ENCODE measurements around the gene ZSCAN30.
A peak's percentile ranks its signal among the peaks of the same experiment; 100 is the strongest.
"Not testable (repeated sequence)": the region's sequence is repeated elsewhere in the genome, so short reads cannot be mapped to it uniquely, and the experiment has no call there.

Gene ZSCAN30

GRCh38 chr18:35241448-35241804, 48.6 kb downstream of the ZSCAN30 start:
- H3K27me3 ChIP-seq (replicated peaks; ENCODE audit: control insufficient read depth, insufficient read depth, low read length, poor library complexity, severe bottlenecking) = no peaks in the 10 kb centered on the region
- H3K4me3 ChIP-seq (ENCODE audit: insufficient read depth, low read depth, low read length, poor library complexity, severe bottlenecking) = peak overlapping the region; percentile 86
- no peaks in the 10 kb centered on the region for H3K9me3 ChIP-seq (ENCODE audit: control insufficient read depth, low read length)
- DNase-seq = no peak
- peak overlapping the region; percentile 94 for H3K27ac ChIP-seq (ENCODE audit: insufficient read depth, low read length, poor library complexity, severe bottlenecking)
- H3K4me1 ChIP-seq (ENCODE audit: control insufficient read depth, insufficient read depth, low read length, poor library complexity, severe bottlenecking) = no peaks in the 10 kb centered on the region
- H3K36me3 ChIP-seq (ENCODE audit: control insufficient read depth, insufficient read depth, low read length) = peaks cover 35% of the 10 kb centered on the region

- H3K27me3 ChIP-seq (replicated peaks; ENCODE audit: control insufficient read depth, insufficient read depth, low read length, poor library complexity, severe bottlenecking) = no peaks in the 10 kb centered on the region
- peak within 1 kb of the TSS; percentile 86 for H3K4me3 ChIP-seq (ENCODE audit: insufficient read depth, low read depth, low read length, poor library complexity, severe bottlenecking)
- peaks cover 29% of the 10 kb centered on the region for H3K36me3 ChIP-seq (ENCODE audit: control insufficient read depth, insufficient read depth, low read length)
- H3K4me1 ChIP-seq (ENCODE audit: control insufficient read depth, insufficient read depth, low read length, poor library complexity, severe bottlenecking) = no peaks in the 10 kb centered on the region
- peak; percentile 89 to 93 (median 90) for DNase-seq
- H3K9me3 ChIP-seq (ENCODE audit: control insufficient read depth, low read length) = no peaks in the 10 kb centered on the region
- H3K27ac ChIP-seq (ENCODE audit: insufficient read depth, low read length, poor library complexity, severe bottlenecking) = peak within 1 kb of the TSS; percentile 94
Observed at GRCh38 chr18:35240664-35241447, 49.2 kb downstream of the ZSCAN30 start, which contains the start of gene ZNF397. Gene ZNF397, plus strand, starts transcription at chr18:35241034. Its CDS starts 1,437 bp downstream, at chr18:35242471.

GRCh38 chr18:35239314-35239713, 50.7 kb downstream of the ZSCAN30 start:
- Histone ChIP-seq H3K27me3 (replicated peaks; ENCODE audit: control insufficient read depth, insufficient read depth, low read length, poor library complexity, severe bottlenecking) (no peaks in the 10 kb centered on the region), H3K4me3 (ENCODE audit: insufficient read depth, low read depth, low read length, poor library complexity, severe bottlenecking) (no peak overlapping the region), H3K9me3 (ENCODE audit: control insufficient read depth, low read length) (no peaks in the 10 kb centered on the region), H3K36me3 (ENCODE audit: control insufficient read depth, insufficient read depth, low read length) (peaks cover 17% of the 10 kb centered on the region), H3K27ac (ENCODE audit: insufficient read depth, low read length, poor library complexity, severe bottlenecking) (no peak overlapping the region), H3K4me1 (ENCODE audit: control insufficient read depth, insufficient read depth, low read length, poor library complexity, severe bottlenecking) (no peaks in the 10 kb centered on the region)
- no peak for DNase-seq

- no peak for DNase-seq
- no peaks in the 10 kb centered on the region for H3K4me1 ChIP-seq (ENCODE audit: control insufficient read depth, insufficient read depth, low read length, poor library complexity, severe bottlenecking)
- H3K9me3 ChIP-seq (ENCODE audit: control insufficient read depth, low read length) = no peaks in the 10 kb centered on the region
- H3K27me3 ChIP-seq (replicated peaks; ENCODE audit: control insufficient read depth, insufficient read depth, low read length, poor library complexity, severe bottlenecking) = no peaks in the 10 kb centered on the region
- no peak overlapping the region for H3K27ac ChIP-seq (ENCODE audit: insufficient read depth, low read length, poor library complexity, severe bottlenecking)
- no peaks in the 10 kb centered on the region for H3K36me3 ChIP-seq (ENCODE audit: control insufficient read depth, insufficient read depth, low read length)
- no peak overlapping the region for H3K4me3 ChIP-seq (ENCODE audit: insufficient read depth, low read depth, low read length, poor library complexity, severe bottlenecking)
Observed at GRCh38 chr18:35236571-35237363, 53.3 kb downstream of the ZSCAN30 start.

- DNase-seq = peak; percentile 54 to 71 (median 57)
Observed at GRCh38 chr18:35231052-35231451, 59.0 kb downstream of the ZSCAN30 start.

GRCh38 chr18:35227254-35227653, 62.8 kb downstream of the ZSCAN30 start:
- DNase-seq = no peak
- Histone ChIP-seq H3K36me3 (ENCODE audit: control insufficient read depth, insufficient read depth, low read length) (no peaks in the 10 kb centered on the region), H3K4me3 (ENCODE audit: insufficient read depth, low read depth, low read length, poor library complexity, severe bottlenecking) (no peak overlapping the region), H3K9me3 (ENCODE audit: control insufficient read depth, low read length) (no peaks in the 10 kb centered on the region), H3K4me1 (ENCODE audit: control insufficient read depth, insufficient read depth, low read length, poor library complexity, severe bottlenecking) (no peaks in the 10 kb centered on the region), H3K27ac (ENCODE audit: insufficient read depth, low read length, poor library complexity, severe bottlenecking) (no peak overlapping the region), H3K27me3 (replicated peaks; ENCODE audit: control insufficient read depth, insufficient read depth, low read length, poor library complexity, severe bottlenecking) (no peaks in the 10 kb centered on the region)

More at GRCh38 chr18:35231052-35231451, 59.0 kb downstream of the ZSCAN30 start:
- Histone ChIP-seq H3K27ac (ENCODE audit: insufficient read depth, low read length, poor library complexity, severe bottlenecking) (no peak overlapping the region), H3K36me3 (ENCODE audit: control insufficient read depth, insufficient read depth, low read length) (no peaks in the 10 kb centered on the region), H3K4me3 (ENCODE audit: insufficient read depth, low read depth, low read length, poor library complexity, severe bottlenecking) (no peak overlapping the region), H3K27me3 (replicated peaks; ENCODE audit: control insufficient read depth, insufficient read depth, low read length, poor library complexity, severe bottlenecking) (no peaks in the 10 kb centered on the region), H3K9me3 (ENCODE audit: control insufficient read depth, low read length) (no peaks in the 10 kb centered on the region), H3K4me1 (ENCODE audit: control insufficient read depth, insufficient read depth, low read length, poor library complexity, severe bottlenecking) (no peaks in the 10 kb centered on the region)

GRCh38 chr18:35223797-35224196, 66.2 kb downstream of the ZSCAN30 start:
- DNase-seq = no peak
- Histone ChIP-seq H3K4me1 (ENCODE audit: control insufficient read depth, insufficient read depth, low read length, poor library complexity, severe bottlenecking) (no peaks in the 10 kb centered on the region), H3K4me3 (ENCODE audit: insufficient read depth, low read depth, low read length, poor library complexity, severe bottlenecking) (no peak overlapping the region), H3K27me3 (replicated peaks; ENCODE audit: control insufficient read depth, insufficient read depth, low read length, poor library complexity, severe bottlenecking) (no peaks in the 10 kb centered on the region), H3K9me3 (ENCODE audit: control insufficient read depth, low read length) (no peaks in the 10 kb centered on the region), H3K27ac (ENCODE audit: insufficient read depth, low read length, poor library complexity, severe bottlenecking) (no peak overlapping the region), H3K36me3 (ENCODE audit: control insufficient read depth, insufficient read depth, low read length) (no peaks in the 10 kb centered on the region)

GRCh38 chr18:35220424-35220823, 69.6 kb downstream of the ZSCAN30 start:
- Histone ChIP-seq H3K4me3 (ENCODE audit: insufficient read depth, low read depth, low read length, poor library complexity, severe bottlenecking) (no peak overlapping the region), H3K27ac (ENCODE audit: insufficient read depth, low read length, poor library complexity, severe bottlenecking) (no peak overlapping the region)

GRCh38 chr18:35219331-35219730, 70.7 kb downstream of the ZSCAN30 start:
- not testable (repeated sequence) for H3K27me3 ChIP-seq (replicated peaks; ENCODE audit: control insufficient read depth, insufficient read depth, low read length, poor library complexity, severe bottlenecking); H3K27ac ChIP-seq (ENCODE audit: insufficient read depth, low read length, poor library complexity, severe bottlenecking); DNase-seq; H3K4me1 ChIP-seq (ENCODE audit: control insufficient read depth, insufficient read depth, low read length, poor library complexity, severe bottlenecking); H3K36me3 ChIP-seq (ENCODE audit: control insufficient read depth, insufficient read depth, low read length); H3K4me3 ChIP-seq (ENCODE audit: insufficient read depth, low read depth, low read length, poor library complexity, severe bottlenecking); H3K9me3 ChIP-seq (ENCODE audit: control insufficient read depth, low read length)

More at GRCh38 chr18:35220424-35220823, 69.6 kb downstream of the ZSCAN30 start:
- Histone ChIP-seq H3K9me3 (ENCODE audit: control insufficient read depth, low read length) (no peaks in the 10 kb centered on the region), H3K4me1 (ENCODE audit: control insufficient read depth, insufficient read depth, low read length, poor library complexity, severe bottlenecking) (no peaks in the 10 kb centered on the region), H3K36me3 (ENCODE audit: control insufficient read depth, insufficient read depth, low read length) (no peaks in the 10 kb centered on the region), H3K27me3 (replicated peaks; ENCODE audit: control insufficient read depth, insufficient read depth, low read length, poor library complexity, severe bottlenecking) (no peaks in the 10 kb centered on the region)
- DNase-seq = no peak

GRCh38 chr18:35216611-35217010, 73.4 kb downstream of the ZSCAN30 start:
- H3K27ac ChIP-seq (ENCODE audit: insufficient read depth, low read length, poor library complexity, severe bottlenecking); H3K4me1 ChIP-seq (ENCODE audit: control insufficient read depth, insufficient read depth, low read length, poor library complexity, severe bottlenecking); DNase-seq; H3K9me3 ChIP-seq (ENCODE audit: control insufficient read depth, low read length); H3K4me3 ChIP-seq (ENCODE audit: insufficient read depth, low read depth, low read length, poor library complexity, severe bottlenecking); H3K27me3 ChIP-seq (replicated peaks; ENCODE audit: control insufficient read depth, insufficient read depth, low read length, poor library complexity, severe bottlenecking); H3K36me3 ChIP-seq (ENCODE audit: control insufficient read depth, insufficient read depth, low read length): not testable (repeated sequence)
